B cell (primary cell): ENCODE measurements around the gene PRTN3. TPM values are rescaled to one million over a fixed set of nuclear protein-coding genes. Genes with fewer than 3 reads are reported as not detected.

Source experiments
- ATAC-seq: fragments of 200-7000 bp; cut with Tn5 transposase; one replicate; pipeline ENCODE4 v1.10.0; 2021; ENCODE audit warnings: low read depth, mild to moderate bottlenecking, moderate number of reproducible peaks, moderate library complexity
- CTCF ChIA-PET: fragments of 350-600 bp; sonication (Branson Sonifier 250); formaldehyde crosslinking; loops from one replicate; lab custom pipeline; 2021; ENCODE audit warnings: antibody characterized with exemption, inconsistent platforms; lab: Charles Lee
- POLR2A ChIA-PET: fragments of 350-600 bp; sonication (Branson Sonifier 250); formaldehyde crosslinking; loops from one replicate; lab custom pipeline; 2021; ENCODE audit warnings: antibody characterized with exemption; lab: Charles Lee
- DNase-seq: peaks from one replicate; pipeline ENCODE4 v3.0.0; 2013
- H2AFZ ChIP-seq: 2 replicates; pipeline ENCODE4 v1.6.1; 2012; ENCODE audit warnings: mild to moderate bottlenecking, low read depth, low read length; ENCODE audit not compliant: insufficient read depth, poor library complexity, severe bottlenecking
- H3K27ac ChIP-seq, 2 donors: 1 replicate in 1 of 2; 2 replicates in 1 of 2; pipeline ENCODE4 v1.5.1; 2012 to 2013; ENCODE audit warnings: low read length in 2 of 2, mild to moderate bottlenecking in 2 of 2, moderate library complexity in 1 of 2
- H3K27me3 ChIP-seq, 4 experiments: fragments of 200-600 bp in 1 of 4; sonication (generic) in 1 of 4; replicated peaks in 1 of 4; 1 replicate in 2 of 4; 2 replicates in 2 of 4; pipeline versions ENCODE4 v1.6.1 to v1.7.0; 2013 to 2016; ENCODE audit warnings: low read length in 3 of 4, mild to moderate bottlenecking in 2 of 4, mixed read lengths in 1 of 4, moderate library complexity in 1 of 4; ENCODE audit not compliant: insufficient read depth in 4 of 4, control insufficient read depth in 3 of 4; ENCODE audit errors: control extremely low read depth in 1 of 4
- H3K36me3 ChIP-seq, 2 experiments: replicated peaks in 1 of 2; 1 replicate in 1 of 2; 2 replicates in 1 of 2; pipeline versions ENCODE4 v1.6.1 to v1.7.1; 2013; ENCODE audit warnings: low read length in 1 of 2; ENCODE audit not compliant: insufficient read depth in 2 of 2, control insufficient read depth in 1 of 2; ENCODE audit errors: control extremely low read depth in 1 of 2, extremely low read depth in 1 of 2
- H3K4me1 ChIP-seq, 2 donors: fragments of 200-600 bp in 1 of 2; sonication (generic) in 1 of 2; 1 replicate in 1 of 2; 2 replicates in 1 of 2; pipeline versions ENCODE4 v1.5.1 to v1.6.1; 2013 to 2017; ENCODE audit warnings: low read length in 2 of 2; ENCODE audit not compliant: control insufficient read depth in 2 of 2, insufficient read depth in 2 of 2
- H3K4me2 ChIP-seq: replicated peaks from 2 replicates; pipeline ENCODE3; 2012; ENCODE audit warnings: mild to moderate bottlenecking, low read depth, low read length; ENCODE audit not compliant: poor library complexity, severe bottlenecking
- H3K4me3 ChIP-seq, 5 experiments: fragments of 200-600 bp in 1 of 5; sonication (generic) in 1 of 5; 1 replicate in 3 of 5; 2 replicates in 2 of 5; pipeline versions ENCODE4 v1.5.1 to v1.7.0; 2011 to 2016; ENCODE audit warnings: low read length in 4 of 5, mild to moderate bottlenecking in 4 of 5, low read depth in 2 of 5, control low read depth in 1 of 5, moderate library complexity in 1 of 5; ENCODE audit not compliant: insufficient read depth in 1 of 5; ENCODE audit errors: control extremely low read depth in 1 of 5, extremely low read depth in 1 of 5
- H3K79me2 ChIP-seq: fragments of 200-600 bp; sonication (generic); one replicate; pipeline ENCODE4 v1.6.0; 2016; ENCODE audit warnings: low read length; ENCODE audit not compliant: control insufficient read depth, insufficient read depth
- H3K9ac ChIP-seq: fragments of 200-600 bp; sonication (generic); 2 replicates; pipeline ENCODE4 v1.6.1; 2017; ENCODE audit warnings: mild to moderate bottlenecking, low read length, moderate library complexity
- H3K9me3 ChIP-seq, 3 donors: one replicate each; pipeline versions ENCODE4 v1.6.1 to v1.7.1; 2013; ENCODE audit warnings: low read length in 2 of 3; ENCODE audit not compliant: control insufficient read depth in 2 of 3, insufficient read depth in 1 of 3; ENCODE audit errors: control extremely low read depth in 1 of 3
- H4K20me1 ChIP-seq: 2 replicates; pipeline ENCODE4 v1.6.0; 2012; ENCODE audit warnings: mild to moderate bottlenecking, low read length; ENCODE audit not compliant: insufficient read depth, control insufficient read depth, poor library complexity, severe bottlenecking
- H3K27ac Mint-ChIP-seq: one replicate; pipeline ENCODE4 v1.8.0; 2021; ENCODE audit warnings: mixed read lengths
- H3K27me3 Mint-ChIP-seq: one replicate; pipeline ENCODE4 v1.8.0; 2021; ENCODE audit warnings: mixed read lengths
- H3K4me1 Mint-ChIP-seq: one replicate; pipeline ENCODE4 v1.8.0; 2021; ENCODE audit warnings: mixed read lengths
- H3K4me3 Mint-ChIP-seq: one replicate; pipeline ENCODE4 v1.8.0; 2021; ENCODE audit warnings: mixed read lengths
- H3K9me3 Mint-ChIP-seq: one replicate; pipeline ENCODE4 v1.8.0; 2022; ENCODE audit warnings: mixed read lengths; ENCODE audit not compliant: insufficient read depth
- CTCF ChIP-seq: fragments of 200-600 bp; IDR thresholded peaks from one replicate; pipeline ENCODE4 v1.8.0; 2022; ENCODE audit warnings: antibody characterized with exemption, mild to moderate bottlenecking
- EZH2 ChIP-seq: IDR thresholded peaks from 2 replicates; pipeline ENCODE4 v1.6.1; 2012; ENCODE audit warnings: borderline replicate concordance, low read depth, mild to moderate bottlenecking, moderate library complexity, low read length; ENCODE audit not compliant: insufficient read depth, poor library complexity, severe bottlenecking
- WGBS: methylation state at CpG from one replicate; pipeline ENCODE4 v1.1.5; 2013; ENCODE audit warnings: missing lambda C conversion rate; ENCODE audit not compliant: insufficient coverage; 5-methylcytosine and 5-hydroxymethylcytosine counted together
- intact Hi-C: fragments of 100-400 bp; cut with micrococcal nuclease; formaldehyde crosslinking; loops from one replicate; pipeline ENCODE4 v1.10.0; 2022
- polyA plus RNA-seq: library from polyadenylated mRNA; depleted of rRNA; stranded (reverse); fragments of >200 nt; gene quantifications from 2 replicates; pipeline ENCODE4 v1.2.3, GENCODE V29; 2012
- total RNA-seq, 2 donors: library from RNA; stranded (reverse); fragments of 120-200 nt in 1 of 2; gene quantifications; 1 replicate in 1 of 2; 2 replicates in 1 of 2; pipeline versions ENCODE4 v1.2.3 to v1.2.4, GENCODE V29; 2013 to 2022

Gene PRTN3
- total and polyA plus RNA-seq, 2 donors (not counting 1 experiment from before 2014, with no cell fraction given) = not detected

GRCh38 chr19:831407-832369 lies 9.1 kb upstream of the PRTN3 start:
- H3K27me3 ChIP-seq = peaks cover 0 to 34% (median 2%) of the 10 kb centered on the region in 4 experiments
- H3K36me3 ChIP-seq = no peaks in the 10 kb centered on the region
- intact Hi-C loops = no loop called here
- H3K79me2 ChIP-seq = no peaks in the 10 kb centered on the region
- no peak overlapping the region for H3K4me3 ChIP-seq
- 80% methylated on average over 36 of the region's 38 CpGs for WGBS
- no peak for DNase-seq
- no peak overlapping the region for H3K27ac Mint-ChIP-seq
- H3K4me1 ChIP-seq = no peaks in the 10 kb centered on the region
- no peak overlapping the region for H3K4me3 Mint-ChIP-seq
- ChIA-PET CTCF (no interaction called here), POLR2A (no interaction called here)
- H2AFZ ChIP-seq = no peak overlapping the region
- ATAC-seq = no peak
- no peaks in the 10 kb centered on the region for H3K9me3 Mint-ChIP-seq
- peaks cover 15% of the 10 kb centered on the region for H3K27me3 Mint-ChIP-seq
- no peaks in the 10 kb centered on the region for H4K20me1 ChIP-seq
- no peaks in the 10 kb centered on the region for H3K4me1 Mint-ChIP-seq
- no peak overlapping the region for H3K27ac ChIP-seq
- peaks cover 0 to 6% (median 0%) of the 10 kb centered on the region in 3 donors for H3K9me3 ChIP-seq
- no peak for TF ChIP-seq EZH2
- no peak for TF ChIP-seq CTCF
- H3K4me2 ChIP-seq = no peak overlapping the region
- no peak overlapping the region for H3K9ac ChIP-seq

- Histone ChIP-seq H3K79me2 (no peaks in the 10 kb centered on the region), H3K4me1 (no peaks in the 10 kb centered on the region), H3K9me3 (peaks cover 0 to 5% (median 0%) of the 10 kb centered on the region in 3 donors), H3K27me3 (peaks cover 0 to 25% (median 2%) of the 10 kb centered on the region in 4 experiments), H3K4me2 (no peak overlapping the region), H4K20me1 (no peaks in the 10 kb centered on the region), H3K4me3 (no peak overlapping the region), H3K27ac (no peak overlapping the region), H3K9ac (no peak overlapping the region), H2AFZ (no peak overlapping the region), H3K36me3 (no peaks in the 10 kb centered on the region)
- Mint-ChIP-seq H3K27ac (no peak overlapping the region), H3K27me3 (peaks cover 15% of the 10 kb centered on the region), H3K9me3 (no peaks in the 10 kb centered on the region), H3K4me1 (no peaks in the 10 kb centered on the region), H3K4me3 (no peak overlapping the region)
- TF ChIP-seq CTCF = no peak
- TF ChIP-seq EZH2 = no peak
- DNase-seq (no peak), ATAC-seq (no peak)
- POLR2A ChIA-PET = no interaction called here
- 82% methylated on average over 20 of the region's 24 CpGs for WGBS
- CTCF ChIA-PET = no interaction called here
- intact Hi-C loops = no loop called here
Measured at GRCh38 chr19:834216-834615, 6.6 kb upstream of the PRTN3 start.
